ENCODE measurements around the gene FBXO10.
A peak's percentile ranks its signal among the peaks of the same experiment; 100 is the strongest.

Gene FBXO10

GRCh38 chr9:37596504-37596903 is 20.3 kb upstream of the FBXO10 start:
- DNase-seq (ENCODE audit: low spot score): no peak
- FAIRE-seq: no peak

DNA sequence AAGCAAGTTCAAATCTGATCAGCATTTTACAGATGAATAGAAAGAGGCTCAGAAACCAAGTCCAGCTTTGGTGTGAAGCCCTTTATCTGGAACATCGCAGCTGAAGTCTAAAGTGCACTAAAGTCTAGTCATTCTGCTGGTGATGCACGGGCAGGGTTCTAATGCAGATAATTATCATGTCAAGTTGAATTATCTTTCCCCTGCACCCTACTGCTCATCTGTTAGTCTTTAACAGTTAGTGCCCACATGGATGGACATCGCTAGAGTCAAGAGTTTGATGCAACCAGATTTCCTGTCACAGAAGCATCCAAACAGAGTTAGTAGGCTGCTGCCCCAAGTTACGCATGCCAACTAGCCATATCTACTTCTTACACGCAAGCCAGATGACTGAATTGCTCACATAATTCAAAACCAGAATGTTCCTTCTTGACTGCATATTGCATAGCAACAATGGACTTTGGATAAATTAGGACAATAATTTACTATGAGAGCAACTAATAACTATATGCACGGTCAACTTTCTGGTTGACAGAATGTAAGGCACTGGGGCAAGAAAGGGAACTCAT is 17.8 kb upstream of the FBXO10 start:
- FAIRE-seq (no peak), DNase-seq (ENCODE audit: low spot score) (no peak)

- DNase-seq (ENCODE audit: low spot score): peak; percentile 76
- no peak for FAIRE-seq
Measured at GRCh38 chr9:37592108-37592951, 16.1 kb upstream of the FBXO10 start, which contains the start of gene TOMM5. Gene TOMM5, minus strand, starts transcription at chr9:37592597. Its CDS starts 65 bp downstream, at chr9:37592532.

DNA sequence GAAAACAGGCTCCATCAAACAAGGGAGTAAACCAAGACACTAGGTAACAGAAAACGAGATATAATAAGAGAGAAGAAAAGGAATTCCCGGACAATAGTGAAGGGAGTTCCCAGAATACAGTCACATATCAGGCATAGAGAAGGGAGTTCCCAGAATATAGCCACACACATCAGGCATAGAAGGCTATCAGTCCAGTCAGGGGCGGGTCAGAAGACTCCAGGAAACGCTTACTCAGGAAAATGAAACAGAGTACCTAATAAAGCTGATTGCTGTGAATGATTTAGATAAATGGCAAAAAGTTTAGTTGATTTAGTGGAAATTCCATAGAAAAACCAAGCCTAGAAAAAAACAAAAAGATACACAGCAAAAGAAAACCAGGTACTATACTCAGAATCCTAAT is 11.3 kb upstream of the FBXO10 start:
- DNase-seq (ENCODE audit: low spot score) (no peak), FAIRE-seq (no peak)

GRCh38 chr9:37583522-37584121 is 7.4 kb upstream of the FBXO10 start:
- no peak for FAIRE-seq
- no peak for DNase-seq (ENCODE audit: low spot score)

DNA sequence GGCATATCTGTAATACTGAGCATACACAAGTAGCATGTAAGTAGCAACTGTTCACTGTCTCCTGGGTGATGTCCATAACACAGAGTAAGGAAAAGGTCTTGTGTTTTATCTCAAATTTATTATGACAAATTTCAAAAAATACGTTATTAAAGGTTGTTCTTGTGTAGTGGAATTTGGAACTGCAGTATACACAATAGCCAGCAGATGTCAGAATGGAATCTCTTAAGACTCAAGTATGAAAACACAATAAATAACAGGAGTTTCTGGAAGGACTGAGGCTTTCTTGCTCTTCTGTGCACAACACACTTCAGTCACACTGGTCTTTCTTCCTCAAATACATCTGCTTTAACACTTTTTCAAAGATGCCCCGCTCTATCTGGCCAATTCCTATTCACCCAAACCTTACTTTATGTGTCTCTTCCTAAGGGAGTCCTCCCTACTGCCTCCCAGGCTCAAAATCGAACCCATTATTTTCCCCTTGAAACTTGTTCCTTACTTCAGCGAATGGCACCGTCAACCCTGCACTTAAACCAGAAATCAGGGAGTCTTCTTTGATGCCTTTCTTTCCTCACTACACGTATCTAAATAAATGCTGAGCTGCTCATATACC is 6.5 kb upstream of the FBXO10 start:
- DNase-seq (ENCODE audit: low spot score): peak; percentile 9
- FAIRE-seq: peak; percentile 63

DNA sequence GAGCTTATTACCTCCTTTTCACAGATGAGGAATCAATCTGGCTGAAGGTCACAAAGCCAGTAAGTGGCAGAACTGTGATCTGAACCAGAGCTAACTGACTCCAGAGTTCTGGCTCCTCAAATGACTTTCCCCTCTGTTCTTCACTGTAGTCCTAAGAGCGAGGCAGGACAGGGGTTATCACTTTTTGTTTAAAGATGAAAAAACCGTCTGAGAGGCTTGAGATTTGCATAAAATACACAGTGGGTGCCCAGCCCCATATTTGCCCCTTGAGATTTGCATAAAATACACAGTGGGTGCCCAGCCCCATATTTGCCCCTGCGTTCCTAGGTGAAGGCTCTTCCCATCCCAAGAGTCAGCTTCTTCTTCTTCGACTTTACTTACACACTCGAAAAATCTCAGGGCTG is 667 bp downstream of the FBXO10 start:
- DNase-seq (ENCODE audit: low spot score) (no peak), FAIRE-seq (no peak)

DNA sequence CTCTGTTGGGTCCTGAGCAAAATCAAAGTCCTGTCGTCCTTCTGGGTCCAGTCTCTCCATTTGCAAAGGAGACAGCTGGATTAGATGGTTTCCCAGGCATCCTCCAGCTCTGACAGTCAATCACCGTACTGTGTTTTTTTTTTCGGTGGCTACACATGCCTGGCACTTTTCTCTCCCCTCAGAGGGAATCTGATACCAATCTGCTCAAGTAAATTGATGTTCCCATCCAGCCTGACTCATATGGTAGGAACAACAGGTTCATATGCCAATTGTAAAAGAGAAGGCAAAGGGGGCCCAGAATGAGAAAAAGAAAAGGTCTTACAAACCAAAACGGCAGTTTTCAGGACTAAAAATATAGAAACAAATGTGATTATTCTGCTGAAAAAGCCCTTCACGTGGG is 1.2 kb downstream of the FBXO10 start:
- DNase-seq (ENCODE audit: low spot score) (no peak), FAIRE-seq (no peak)

DNA sequence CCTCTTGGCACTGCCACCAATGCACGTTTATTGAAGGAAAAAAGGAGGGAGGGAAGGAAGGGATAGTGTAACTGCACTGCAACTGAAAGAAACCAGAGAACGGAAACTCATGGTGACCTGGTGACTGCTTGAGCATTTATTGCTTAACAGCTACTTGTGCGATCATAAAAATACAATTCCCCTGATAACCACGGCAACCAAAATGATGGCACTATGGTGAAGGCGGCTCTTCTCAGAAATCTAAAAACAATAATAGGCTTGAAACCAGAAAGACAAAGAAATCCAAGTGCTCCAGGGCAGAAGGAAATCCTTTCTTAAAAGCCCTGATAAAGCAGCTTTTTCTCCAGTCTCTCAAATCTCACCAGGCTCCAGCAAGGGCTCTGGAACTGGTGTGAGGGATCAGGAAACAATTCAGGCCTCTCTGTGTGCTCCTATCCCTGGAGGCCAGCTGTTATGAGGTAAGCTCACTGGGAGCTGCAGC is 1.9 kb downstream of the FBXO10 start:
- FAIRE-seq: no peak
- DNase-seq (ENCODE audit: low spot score): no peak

DNA sequence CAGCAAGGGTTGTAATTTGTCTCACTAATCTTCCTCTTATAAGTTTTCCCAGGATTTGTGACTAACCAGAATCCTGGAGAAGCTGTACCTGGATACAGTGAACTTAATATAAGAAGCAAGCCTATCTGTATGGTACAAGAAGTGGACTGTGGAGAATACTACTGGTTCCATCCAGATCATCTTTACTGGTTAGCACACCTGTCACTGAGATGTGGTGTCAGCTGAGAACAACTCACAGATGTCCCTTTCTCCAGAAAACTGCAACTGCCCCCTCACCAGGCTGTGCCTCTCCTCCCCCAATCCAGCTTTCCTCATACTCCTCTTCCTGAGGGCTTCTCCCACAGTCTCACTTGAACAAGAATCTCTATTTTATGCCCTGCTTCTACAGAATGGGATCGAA is 4.9 kb downstream of the FBXO10 start:
- no peak for FAIRE-seq
- DNase-seq (ENCODE audit: low spot score): no peak

GRCh38 chr9:37566716-37567115 is 9.5 kb downstream of the FBXO10 start:
- FAIRE-seq (no peak), DNase-seq (ENCODE audit: low spot score) (no peak)

- DNase-seq (ENCODE audit: low spot score) (no peak), FAIRE-seq (no peak)
Measured at GRCh38 chr9:37565661-37566618, 10.2 kb downstream of the FBXO10 start.

DNA sequence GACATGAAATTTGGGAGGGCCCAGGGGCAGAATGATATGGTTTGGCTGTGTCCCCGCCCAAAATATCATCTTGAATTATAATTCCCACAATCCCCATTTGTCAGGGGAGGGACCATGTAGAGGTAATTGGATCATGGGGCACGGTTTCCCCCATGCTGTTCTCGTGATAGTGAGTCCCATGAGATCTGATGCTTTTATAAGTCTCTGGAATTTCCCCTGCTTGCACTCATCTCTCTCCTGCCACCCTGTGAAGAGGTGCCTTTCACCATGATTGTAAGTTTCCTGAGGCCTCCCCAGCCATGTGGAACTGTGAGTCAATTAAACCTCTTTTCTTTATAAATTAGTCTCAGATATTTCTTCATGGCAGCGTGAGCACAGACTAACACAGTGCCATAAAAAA is 11.3 kb downstream of the FBXO10 start:
- no peak for DNase-seq (ENCODE audit: low spot score)
- no peak for FAIRE-seq

GRCh38 chr9:37563806-37564513 is 12.2 kb downstream of the FBXO10 start:
- FAIRE-seq (no peak), DNase-seq (ENCODE audit: low spot score) (no peak)

GRCh38 chr9:37562826-37563225 is 13.4 kb downstream of the FBXO10 start:
- no peak for DNase-seq (ENCODE audit: low spot score)
- no peak for FAIRE-seq

DNA sequence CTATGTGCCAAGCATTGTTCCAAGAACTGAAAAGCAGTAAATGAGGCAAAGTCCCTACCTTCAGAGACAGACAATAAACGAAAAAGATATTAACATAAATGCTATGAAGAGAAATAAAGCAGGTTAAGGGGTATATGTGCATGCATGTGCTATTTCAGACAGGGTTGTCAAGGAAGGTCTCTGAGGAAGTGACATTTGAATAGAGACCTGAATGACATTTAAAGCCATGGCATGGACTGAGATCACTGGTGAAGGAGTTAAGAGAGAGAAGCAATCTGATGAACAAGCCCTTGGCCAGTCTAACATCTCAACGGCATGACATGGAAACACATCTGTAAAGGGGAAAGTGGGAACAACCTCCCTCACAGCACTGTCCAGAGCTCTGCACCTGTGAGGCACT is 14.5 kb downstream of the FBXO10 start:
- DNase-seq (ENCODE audit: low spot score) (no peak), FAIRE-seq (no peak)

- no peak for FAIRE-seq
Measured at GRCh38 chr9:37559855-37560592, 16.2 kb downstream of the FBXO10 start.

DNA sequence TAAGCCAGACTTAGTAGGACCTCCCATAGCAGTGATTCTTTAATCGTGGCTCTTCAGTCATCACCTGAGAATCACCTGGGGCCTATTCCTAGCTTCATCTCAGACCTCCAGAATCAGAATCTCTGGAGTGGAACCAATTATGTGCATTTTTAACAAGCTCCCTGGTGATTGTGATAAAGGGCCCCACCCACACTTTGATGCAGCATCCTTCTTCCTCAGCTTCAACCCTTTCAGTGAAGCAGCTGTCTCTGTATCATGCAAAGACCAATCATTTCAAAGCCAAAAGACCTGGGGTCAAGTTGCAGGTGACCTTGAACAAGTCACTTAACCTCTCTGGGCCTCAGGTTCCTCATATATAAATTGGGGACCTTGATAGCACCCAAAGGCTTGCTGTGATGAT is 17.1 kb downstream of the FBXO10 start:
- FAIRE-seq (no peak), DNase-seq (ENCODE audit: low spot score) (no peak)

More at GRCh38 chr9:37559855-37560592, 16.2 kb downstream of the FBXO10 start:
- no peak for DNase-seq (ENCODE audit: low spot score)

DNA sequence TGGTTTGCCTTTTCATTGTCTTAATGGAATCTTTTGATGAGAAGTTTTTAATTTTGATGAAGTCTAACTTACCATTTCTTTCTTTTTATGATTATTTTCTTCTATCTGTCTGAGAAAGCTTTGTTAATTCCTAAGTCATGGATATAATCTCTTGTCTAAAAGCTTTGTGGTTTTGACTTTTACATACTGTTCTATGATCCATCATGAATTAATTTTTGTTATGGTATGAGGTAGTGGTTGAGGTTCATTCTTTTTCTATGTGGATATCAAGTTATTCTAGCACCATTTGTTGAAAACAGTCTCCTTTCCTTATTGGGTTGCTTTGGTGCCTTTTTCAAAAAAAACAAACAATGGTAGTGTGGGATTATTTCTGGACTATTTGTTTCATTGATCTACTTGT is 20.4 kb downstream of the FBXO10 start:
- DNase-seq (ENCODE audit: low spot score): no peak
- FAIRE-seq: no peak

DNA sequence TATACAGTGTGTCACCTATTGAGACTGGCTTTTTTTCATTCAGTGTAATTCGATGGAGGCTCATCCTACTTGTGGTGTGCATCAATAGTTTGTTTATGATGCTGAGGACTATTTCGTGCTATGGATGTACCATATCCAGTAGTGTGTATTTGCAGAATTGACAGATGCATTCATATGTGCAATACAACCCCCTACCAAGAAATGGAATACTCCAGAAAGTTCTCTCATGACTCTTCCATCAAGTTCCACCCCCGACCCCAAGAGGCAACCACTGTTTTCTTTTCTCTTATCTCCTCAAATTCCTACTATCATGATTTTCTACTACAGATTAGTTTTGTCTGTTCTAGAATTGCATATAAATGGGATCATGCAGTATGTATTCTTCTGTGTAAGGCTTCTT is 21.9 kb downstream of the FBXO10 start:
- FAIRE-seq (no peak), DNase-seq (ENCODE audit: low spot score) (no peak)

Measured in RCC 7860 (cell line).